ENCODE results near the gene DLGAP4.

The DLGAP4 gene

DNA sequence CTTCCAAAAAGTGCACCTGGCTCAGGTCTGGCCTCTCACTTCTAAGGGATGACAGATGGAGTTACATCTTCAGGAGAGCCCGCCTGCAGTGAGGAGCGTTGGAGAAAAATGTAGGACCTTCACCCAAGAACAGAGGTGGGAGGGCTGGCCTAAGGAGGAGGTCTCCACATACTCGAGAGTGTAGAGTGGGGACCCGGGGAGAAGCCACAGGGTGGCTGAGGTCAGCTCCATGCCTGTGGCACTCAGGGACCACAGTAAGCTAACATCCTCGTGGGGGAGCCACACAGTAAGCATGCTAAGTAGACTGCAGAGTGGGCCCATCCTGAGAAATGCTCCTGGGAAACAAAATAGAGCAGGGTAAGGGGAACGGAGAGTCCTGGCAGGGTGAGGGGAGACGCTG lies 45.8 kb upstream of the DLGAP4 start:
- Histone ChIP-seq H2AFZ (ENCODE audit: low read length) (no peak overlapping the region), H4K20me1 (ENCODE audit: insufficient read depth, low read length) (no peaks in the 10 kb centered on the region), H3K79me2 (ENCODE audit: low read length) (no peaks in the 10 kb centered on the region), H3K9me2 (replicated peaks; ENCODE audit: insufficient read depth, low read length) (no peaks in the 10 kb centered on the region), H3K9ac (ENCODE audit: low read length) (no peak overlapping the region), H3K36me3 (replicated peaks; ENCODE audit: insufficient read depth, low read length) (no peaks in the 10 kb centered on the region), H3K4me2 (ENCODE audit: low read depth, low read length) (no peak overlapping the region), H3F3A (ENCODE audit: insufficient read depth, low read length) (no peaks in the 10 kb centered on the region), H3K9me3 (replicated peaks; ENCODE audit: insufficient read depth, low read length) (no peaks in the 10 kb centered on the region), H3K27ac (ENCODE audit: low read length) (no peak overlapping the region), H3K4me1 (ENCODE audit: low read length) (no peaks in the 10 kb centered on the region), H3K27me3 (replicated peaks; ENCODE audit: insufficient read depth, low read length) (no peaks in the 10 kb centered on the region; the same call in 1 of the 2 replicates), H3K4me3 (ENCODE audit: low read length) (no peak overlapping the region)
- DNase-seq, result no peak
- TF ChIP-seq EZH2phosphoT487 (IDR thresholded peaks at IDR 0.05; ENCODE audit: low read length) (no peak), EZH2 (optimal IDR thresholded peaks at IDR 0.05; ENCODE audit: low read depth, low read length) (no peak)
- TF ChIP-seq, protein P1, sequence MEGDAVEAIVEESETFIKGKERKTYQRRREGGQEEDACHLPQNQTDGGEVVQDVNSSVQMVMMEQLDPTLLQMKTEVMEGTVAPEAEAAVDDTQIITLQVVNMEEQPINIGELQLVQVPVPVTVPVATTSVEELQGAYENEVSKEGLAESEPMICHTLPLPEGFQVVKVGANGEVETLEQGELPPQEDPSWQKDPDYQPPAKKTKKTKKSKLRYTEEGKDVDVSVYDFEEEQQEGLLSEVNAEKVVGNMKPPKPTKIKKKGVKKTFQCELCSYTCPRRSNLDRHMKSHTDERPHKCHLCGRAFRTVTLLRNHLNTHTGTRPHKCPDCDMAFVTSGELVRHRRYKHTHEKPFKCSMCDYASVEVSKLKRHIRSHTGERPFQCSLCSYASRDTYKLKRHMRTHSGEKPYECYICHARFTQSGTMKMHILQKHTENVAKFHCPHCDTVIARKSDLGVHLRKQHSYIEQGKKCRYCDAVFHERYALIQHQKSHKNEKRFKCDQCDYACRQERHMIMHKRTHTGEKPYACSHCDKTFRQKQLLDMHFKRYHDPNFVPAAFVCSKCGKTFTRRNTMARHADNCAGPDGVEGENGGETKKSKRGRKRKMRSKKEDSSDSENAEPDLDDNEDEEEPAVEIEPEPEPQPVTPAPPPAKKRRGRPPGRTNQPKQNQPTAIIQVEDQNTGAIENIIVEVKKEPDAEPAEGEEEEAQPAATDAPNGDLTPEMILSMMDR (IDR thresholded peaks at IDR 0.05; ENCODE audit: low read length), result no peak

DNA sequence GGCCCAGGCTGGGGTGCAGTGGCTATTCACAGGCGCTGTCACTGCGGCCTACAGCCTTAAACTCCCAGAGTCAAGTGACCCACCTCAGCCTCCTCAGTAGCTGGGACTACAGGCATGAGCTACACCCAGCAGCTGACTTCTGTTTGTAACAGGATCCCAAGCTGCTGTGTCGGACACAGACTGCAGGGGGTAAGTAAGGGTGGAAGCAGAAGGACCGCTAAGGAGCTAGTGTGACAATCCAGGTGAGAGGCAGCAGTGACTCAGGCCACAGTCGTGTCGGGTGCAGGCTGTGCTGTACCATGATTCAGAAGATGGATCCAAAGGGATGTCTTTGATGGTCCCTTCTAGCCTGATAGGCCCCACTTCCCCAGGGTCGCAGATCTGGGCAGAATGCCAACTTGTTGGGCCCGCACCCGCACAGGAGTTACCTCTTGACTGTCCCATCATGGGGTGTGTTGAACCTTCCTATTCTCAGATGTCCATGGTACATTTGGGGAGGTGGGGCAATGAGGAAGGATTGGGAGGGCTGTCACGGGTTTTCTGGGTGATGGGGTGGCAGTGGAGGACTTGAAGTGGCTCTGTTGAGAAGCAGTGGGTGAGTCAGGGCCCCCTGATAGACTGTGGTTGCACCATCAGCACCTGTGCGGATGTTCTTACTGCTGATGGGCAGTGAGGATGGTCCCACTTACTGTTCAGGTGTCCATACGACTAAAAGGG lies 44.6 kb upstream of the DLGAP4 start:
- TF ChIP-seq, protein P1 (IDR thresholded peaks at IDR 0.05; ENCODE audit: low read length), result no peak
- TF ChIP-seq EZH2 (optimal IDR thresholded peaks at IDR 0.05; ENCODE audit: low read depth, low read length), result no peak
- DNase-seq, result no peak
- H3K9me2 ChIP-seq (replicated peaks; ENCODE audit: insufficient read depth, low read length), result no peaks in the 10 kb centered on the region
- no peak overlapping the region for H3K9ac ChIP-seq (ENCODE audit: low read length)
- H3F3A ChIP-seq (ENCODE audit: insufficient read depth, low read length), result no peaks in the 10 kb centered on the region
- no peak overlapping the region for H3K27ac ChIP-seq (ENCODE audit: low read length)
- no peak overlapping the region for H3K4me2 ChIP-seq (ENCODE audit: low read depth, low read length)
- H3K79me2 ChIP-seq (ENCODE audit: low read length), result no peaks in the 10 kb centered on the region
- no peaks in the 10 kb centered on the region for H3K9me3 ChIP-seq (replicated peaks; ENCODE audit: insufficient read depth, low read length)
- no peak overlapping the region for H2AFZ ChIP-seq (ENCODE audit: low read length)
- H4K20me1 ChIP-seq (ENCODE audit: insufficient read depth, low read length), result no peaks in the 10 kb centered on the region
- no peak overlapping the region for H3K4me3 ChIP-seq (ENCODE audit: low read length)
- H3K27me3 ChIP-seq (replicated peaks; ENCODE audit: insufficient read depth, low read length), result no peaks in the 10 kb centered on the region; the same call in 1 of the 2 replicates
- H3K4me1 ChIP-seq (ENCODE audit: low read length), result no peaks in the 10 kb centered on the region
- H3K36me3 ChIP-seq (replicated peaks; ENCODE audit: insufficient read depth, low read length), result no peaks in the 10 kb centered on the region

DNA sequence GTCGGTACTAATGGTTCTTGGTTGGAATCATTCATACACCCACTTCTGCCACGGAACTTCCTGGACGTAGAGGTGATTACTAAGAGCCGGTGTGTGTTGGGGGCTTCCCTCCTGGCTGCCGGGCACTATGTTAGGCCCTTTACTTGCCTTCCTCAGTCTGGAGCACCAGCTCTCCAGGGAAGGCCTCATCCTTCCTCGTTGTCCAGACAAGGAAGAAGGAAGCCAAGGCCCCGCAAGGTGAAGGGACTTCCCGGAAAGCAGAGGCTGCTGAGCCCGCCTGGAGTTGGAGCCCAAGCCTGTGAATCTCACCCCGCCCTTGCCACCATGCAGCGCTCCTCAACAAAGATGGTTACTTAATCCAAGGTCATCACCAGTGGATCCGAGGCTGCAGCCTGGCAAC lies 43.7 kb upstream of the DLGAP4 start:
- Histone ChIP-seq H2AFZ (ENCODE audit: low read length) (no peak overlapping the region), H3K36me3 (replicated peaks; ENCODE audit: insufficient read depth, low read length) (no peaks in the 10 kb centered on the region), H3K4me3 (ENCODE audit: low read length) (no peak overlapping the region), H4K20me1 (ENCODE audit: insufficient read depth, low read length) (no peaks in the 10 kb centered on the region), H3K4me2 (ENCODE audit: low read depth, low read length) (no peak overlapping the region), H3F3A (ENCODE audit: insufficient read depth, low read length) (no peaks in the 10 kb centered on the region), H3K9ac (ENCODE audit: low read length) (no peak overlapping the region), H3K4me1 (ENCODE audit: low read length) (no peaks in the 10 kb centered on the region), H3K27ac (ENCODE audit: low read length) (no peak overlapping the region), H3K79me2 (ENCODE audit: low read length) (no peaks in the 10 kb centered on the region), H3K27me3 (replicated peaks; ENCODE audit: insufficient read depth, low read length) (no peaks in the 10 kb centered on the region; the same call in 1 of the 2 replicates), H3K9me2 (replicated peaks; ENCODE audit: insufficient read depth, low read length) (no peaks in the 10 kb centered on the region), H3K9me3 (replicated peaks; ENCODE audit: insufficient read depth, low read length) (no peaks in the 10 kb centered on the region)
- DNase-seq, result no peak
- TF ChIP-seq EZH2phosphoT487 (IDR thresholded peaks at IDR 0.05; ENCODE audit: low read length), result no peak
- TF ChIP-seq, protein P1 (IDR thresholded peaks at IDR 0.05; ENCODE audit: low read length), result no peak
- no peak for TF ChIP-seq EZH2 (optimal IDR thresholded peaks at IDR 0.05; ENCODE audit: low read depth, low read length)
